HG03280 (cell line): ENCODE results near the gene OGDHL.
"Not testable (repeated sequence)": the region's sequence is repeated elsewhere in the genome, so short reads cannot be mapped to it uniquely, and the experiment has no call there.

Experiments used
- ATAC-seq: cut with Tn5 transposase; IDR thresholded peaks from one replicate; pipeline ENCODE4 v1.9.1; 2021; ENCODE audit warnings: mild to moderate bottlenecking, moderate library complexity; ENCODE audit not compliant: unreplicated experiment

Gene OGDHL

DNA sequence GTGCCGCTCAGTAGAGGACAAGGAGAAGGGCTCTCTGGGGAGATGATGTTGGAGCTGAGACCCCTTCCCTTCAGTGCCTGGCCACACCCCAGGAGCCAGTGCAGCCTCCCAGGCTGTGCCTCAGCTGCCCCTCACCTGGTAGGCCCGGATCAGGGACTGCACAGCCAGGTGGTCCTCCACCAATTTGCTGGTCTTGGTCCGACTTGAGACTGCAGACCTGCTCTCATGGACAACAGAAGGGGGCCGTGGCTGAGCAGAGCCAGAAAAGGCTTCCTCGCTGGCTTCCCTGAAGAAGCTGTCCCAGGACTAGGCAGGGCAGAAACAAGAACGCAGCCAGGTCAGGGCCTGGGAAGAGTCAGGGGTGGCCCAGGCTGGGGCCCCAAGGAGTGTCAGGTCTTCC, 5.5 kb downstream of the OGDHL start:
- no peak for ATAC-seq

DNA sequence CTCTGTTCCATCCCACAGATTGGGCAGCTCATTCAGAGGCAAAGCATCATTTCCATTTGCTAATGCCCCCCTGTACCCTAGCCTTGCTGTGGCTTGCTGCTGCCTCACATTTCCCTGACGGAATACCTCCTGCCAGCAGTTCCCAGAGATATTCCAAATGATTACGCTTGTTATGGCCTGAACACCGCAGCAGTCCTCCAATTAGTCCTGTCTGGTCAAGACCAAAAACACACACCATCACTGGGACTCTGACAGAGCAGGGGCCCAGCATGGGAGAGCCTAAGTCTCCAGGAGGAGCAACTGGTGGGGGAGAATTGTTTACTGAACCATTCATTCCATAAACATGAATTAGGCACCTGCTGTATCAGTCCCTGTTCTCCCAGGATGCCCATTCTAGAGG, 6.1 kb downstream of the OGDHL start:
- ATAC-seq = no peak

DNA sequence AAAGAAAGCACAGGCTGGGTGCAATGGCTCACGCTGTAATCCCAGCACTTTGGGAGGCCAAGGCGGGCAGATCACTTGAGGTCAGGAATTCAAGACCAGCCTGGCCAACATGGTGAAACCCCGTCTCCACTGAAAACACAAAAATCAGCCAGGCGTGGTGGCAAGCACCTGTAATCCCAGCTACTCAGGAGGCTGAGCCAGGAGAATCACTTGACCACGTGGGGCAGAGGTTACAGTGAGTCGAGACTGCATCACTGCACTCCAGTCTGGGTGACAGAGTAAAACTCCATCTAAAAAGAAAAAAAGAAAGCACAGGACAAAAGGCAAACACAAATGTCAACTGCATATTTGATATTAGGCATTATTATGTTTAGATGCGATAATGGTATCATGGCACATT, 7.2 kb downstream of the OGDHL start:
- not testable (repeated sequence) for ATAC-seq

DNA sequence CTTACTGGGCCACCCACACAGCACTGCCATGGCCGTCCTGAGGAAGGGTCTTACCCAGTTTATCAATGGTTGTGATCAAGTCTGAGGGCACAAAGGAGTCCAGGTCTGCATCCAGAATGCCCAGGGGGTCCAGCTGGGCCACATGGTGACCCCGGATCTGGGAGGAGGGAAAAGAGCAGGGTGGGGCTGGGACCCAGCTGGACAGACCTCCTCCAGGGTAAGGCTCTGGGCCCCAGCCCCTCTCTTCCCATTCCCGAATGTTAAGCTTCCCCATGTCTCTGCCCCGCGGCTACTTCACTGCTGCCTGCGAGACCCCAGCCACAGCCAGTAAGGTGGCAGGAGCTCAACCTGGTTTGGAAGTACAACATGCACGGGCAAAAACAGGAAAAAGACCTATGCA, 9.5 kb downstream of the OGDHL start:
- no peak for ATAC-seq

DNA sequence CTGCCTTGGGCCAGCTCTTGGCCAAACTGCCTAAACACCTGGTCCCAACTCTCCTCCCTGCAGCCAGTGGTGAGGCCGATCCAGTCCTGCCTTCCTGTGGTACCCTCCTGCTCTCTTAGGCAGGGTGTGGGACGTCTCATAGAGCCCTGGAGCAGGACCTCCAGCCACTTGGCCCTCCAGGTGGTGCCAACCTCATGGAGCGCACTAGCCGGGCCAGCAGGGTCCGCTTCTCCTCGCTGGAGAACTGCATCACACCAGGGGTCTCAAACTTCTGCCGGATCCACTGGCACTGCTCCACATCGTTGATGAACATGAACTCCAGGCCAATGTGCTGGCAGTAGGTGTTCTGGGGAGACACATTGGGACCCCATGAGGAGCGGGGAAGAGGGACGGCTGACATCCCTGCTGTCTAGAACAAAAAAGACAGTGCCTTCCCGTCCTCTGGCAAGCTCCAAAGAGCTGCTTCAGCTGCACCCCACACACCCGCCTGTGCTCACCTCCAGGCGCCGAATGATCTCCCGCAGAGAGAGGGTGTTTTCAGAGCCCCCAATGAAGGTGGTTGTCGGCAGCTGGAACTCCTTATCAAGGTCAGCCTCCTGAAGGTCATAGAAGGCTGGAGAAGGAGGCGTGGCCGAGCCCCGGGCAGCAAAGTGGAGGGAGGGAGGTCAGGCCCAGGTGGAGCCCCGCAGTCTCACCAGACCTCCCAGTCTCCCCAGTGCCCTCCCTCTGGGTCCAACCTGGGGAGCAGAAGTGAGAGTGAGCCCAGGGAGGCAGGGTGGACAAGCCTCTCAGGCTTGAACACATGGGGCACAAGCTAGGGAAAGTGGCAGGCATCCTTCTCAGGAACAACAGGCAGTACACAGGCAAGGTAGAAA, 10.2 kb downstream of the OGDHL start:
- ATAC-seq = no peak

DNA sequence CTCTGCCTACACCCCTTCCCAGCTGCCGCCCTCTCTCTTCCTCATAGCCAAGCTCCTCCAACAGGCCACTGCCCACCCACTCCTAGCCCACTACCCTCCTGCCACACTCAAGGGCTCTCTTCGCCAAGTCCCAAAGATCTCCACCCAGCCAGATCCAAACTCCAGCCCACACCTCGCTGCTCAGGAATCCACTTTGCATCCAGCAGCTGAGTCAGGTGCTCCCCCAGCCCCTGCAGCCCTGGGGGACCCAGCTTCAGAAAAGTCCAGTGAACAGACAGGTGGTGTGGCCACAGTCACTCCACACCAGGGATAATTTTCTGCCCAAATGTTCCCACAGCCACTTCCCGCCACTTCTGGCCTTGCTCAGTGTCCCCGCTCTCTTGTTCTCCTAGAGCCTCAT, 10.9 kb downstream of the OGDHL start:
- ATAC-seq = no peak

DNA sequence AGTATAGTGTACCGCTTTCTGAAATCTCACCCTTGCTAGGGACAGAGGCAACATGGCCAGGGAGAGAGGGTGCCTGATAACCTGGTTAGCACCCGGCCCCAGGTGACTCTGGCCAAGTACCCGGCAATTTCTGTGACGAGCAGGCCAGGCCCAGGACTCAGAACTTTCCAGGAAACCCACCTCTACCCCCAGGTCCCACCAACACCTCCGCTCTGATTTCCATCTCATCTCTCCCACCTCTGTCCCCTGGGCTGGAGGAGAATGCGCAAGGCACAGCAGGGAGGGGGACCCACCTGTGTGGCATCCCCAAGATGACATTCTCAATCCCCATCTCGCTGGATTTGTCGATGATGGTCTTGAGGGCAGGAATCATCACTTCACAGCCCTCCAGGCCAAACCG, 11.6 kb downstream of the OGDHL start:
- ATAC-seq = no peak

DNA sequence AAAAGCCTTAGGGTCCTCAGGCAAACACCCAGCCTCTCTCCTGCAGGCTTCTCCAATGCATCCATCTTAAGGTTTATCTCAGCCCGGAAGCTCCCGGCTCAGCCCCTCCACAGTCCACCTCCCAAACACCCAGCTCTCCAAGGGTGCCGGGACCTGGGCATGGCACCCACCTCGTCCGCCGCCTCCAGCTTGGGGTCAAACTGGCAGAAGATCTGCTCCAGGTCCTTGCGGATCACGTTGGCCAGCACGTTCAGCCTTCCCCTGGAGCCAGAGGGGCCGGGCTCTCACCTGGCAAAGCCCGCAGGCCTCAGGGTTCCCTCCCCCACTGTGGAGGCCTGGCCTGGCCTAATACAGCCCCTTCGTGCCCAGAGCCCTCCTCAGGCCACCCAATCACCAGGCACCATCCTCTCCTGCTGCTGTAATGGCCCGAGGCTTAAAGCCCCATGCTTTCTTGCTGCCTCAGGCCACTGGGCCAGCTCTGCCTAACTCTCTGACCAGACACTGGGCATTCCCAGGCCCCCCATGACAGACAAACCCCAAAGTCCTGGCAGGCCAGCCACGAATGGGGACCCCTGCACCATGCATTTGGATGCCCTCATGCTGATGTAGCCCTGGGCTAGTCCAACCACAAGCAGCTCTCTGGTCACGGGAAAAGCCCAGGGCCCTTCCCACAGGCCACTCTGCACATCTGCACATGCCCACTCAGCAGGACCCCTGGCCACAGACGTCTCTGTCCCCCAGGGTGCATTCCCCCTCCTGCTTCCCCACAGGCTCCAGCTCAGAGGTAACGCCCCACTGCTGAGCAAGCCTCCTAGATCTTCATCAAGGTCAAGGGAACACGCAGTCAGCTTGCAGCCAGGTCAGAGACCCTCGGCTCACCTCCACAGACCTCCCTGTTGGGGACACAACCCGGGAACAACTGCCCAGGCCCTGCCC, 12.3 kb downstream of the OGDHL start:
- no peak for ATAC-seq

DNA sequence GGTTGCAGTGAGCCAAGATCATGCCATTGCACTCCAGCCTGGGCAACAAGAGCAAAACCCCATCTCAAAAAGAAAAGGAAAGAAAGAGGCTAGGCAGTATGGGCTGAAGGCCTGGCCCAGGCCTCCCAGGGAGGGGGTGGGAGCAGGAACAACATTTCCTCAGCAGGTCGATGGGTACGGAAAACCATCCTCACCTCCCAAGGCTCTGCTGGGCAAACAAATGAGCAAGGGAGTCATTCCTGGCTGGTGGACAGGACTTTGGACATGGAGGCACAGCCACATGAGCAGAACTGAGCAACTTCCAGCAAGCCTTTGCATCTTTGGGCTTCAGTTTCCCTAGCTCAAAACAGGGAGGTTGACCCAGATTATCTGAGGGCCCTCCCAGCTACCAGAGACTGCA, 13.0 kb downstream of the OGDHL start:
- ATAC-seq = no peak

DNA sequence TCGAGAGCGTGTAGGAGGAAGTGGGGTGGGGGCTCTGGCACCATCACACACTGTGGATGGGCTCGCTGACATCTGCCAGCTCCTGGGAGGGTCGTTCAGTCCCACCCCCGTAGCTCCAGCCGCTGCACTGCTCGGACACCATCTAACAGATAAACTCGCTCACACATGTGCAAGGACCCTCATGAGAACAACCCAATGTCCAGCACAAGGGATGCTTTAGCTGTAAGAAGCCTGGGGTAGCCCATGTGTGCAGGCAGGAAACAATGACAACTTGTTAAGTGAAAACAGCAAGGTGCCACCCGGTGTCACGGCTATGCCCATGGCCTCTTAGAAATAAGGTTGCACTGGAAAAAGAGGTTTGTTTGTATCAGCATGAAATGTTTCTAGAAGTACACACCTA, 14.1 kb downstream of the OGDHL start:
- ATAC-seq = no peak

DNA sequence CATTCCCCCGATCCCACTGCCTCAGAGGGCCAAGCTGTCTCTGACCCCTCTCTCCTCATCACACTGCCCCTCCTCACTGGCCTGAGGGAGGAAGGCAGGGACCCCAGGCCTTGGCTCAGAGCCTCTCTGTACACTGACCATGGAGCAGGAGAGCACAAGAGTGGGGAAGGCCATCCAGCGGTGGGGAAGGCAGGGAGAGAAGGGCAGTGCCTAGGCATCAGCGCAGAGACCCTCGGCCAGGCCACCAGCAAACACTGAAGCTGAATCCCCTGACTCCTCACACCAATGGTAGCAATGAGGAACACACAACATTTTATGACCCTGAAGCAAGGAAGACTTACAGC, 14.8 kb downstream of the OGDHL start:
- ATAC-seq = no peak

DNA sequence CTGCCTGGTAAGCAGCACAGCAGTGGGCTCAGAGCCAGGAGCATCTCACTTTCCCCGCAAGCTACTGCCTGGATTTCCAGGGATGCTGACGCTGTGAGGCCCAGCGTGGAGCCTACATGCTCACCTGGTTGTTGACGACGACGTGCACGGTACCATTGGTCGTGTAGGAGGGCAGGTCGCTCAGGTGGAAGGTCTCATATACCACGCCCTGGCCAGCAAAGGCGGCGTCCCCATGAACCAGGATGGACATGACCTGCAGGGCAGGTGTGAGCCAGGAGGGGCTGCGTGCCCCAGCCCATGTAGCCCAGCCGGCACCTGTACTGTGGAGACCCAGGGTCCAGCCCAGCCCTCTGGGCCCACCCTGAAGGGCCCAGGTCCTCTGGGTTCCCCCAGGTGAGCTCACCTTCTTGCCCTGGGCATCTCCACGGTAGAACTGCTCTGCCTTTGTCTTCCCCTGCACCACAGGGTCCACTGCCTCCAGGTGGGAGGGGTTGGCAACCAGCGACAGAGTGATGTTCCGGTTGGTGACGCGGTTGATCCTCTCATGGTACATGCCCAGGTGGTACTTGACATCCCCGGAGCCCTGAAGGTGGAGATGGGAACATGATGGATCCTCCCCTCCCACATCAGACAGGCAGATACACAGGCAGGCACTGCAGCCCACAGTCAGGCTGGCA, 15.4 kb downstream of the OGDHL start:
- no peak for ATAC-seq

DNA sequence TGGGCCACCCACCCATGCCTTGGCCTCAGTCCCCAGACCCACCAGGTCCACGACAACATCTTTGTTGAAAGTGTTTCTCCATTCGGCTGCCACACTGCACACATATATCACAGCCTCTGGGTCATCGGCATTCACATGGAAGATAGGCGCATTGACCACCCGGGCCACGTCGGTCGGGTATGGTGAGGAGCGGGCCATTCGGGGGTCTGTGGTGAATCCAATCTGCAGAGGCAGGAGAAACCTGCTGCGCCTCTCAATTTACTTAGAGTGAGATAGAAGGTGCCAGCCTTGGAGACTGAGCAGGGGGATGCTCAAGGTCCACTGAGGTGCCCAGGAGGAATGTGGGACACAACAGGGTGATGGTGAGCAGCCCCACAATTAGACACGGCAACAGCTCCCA, 16.4 kb downstream of the OGDHL start:
- no peak for ATAC-seq

DNA sequence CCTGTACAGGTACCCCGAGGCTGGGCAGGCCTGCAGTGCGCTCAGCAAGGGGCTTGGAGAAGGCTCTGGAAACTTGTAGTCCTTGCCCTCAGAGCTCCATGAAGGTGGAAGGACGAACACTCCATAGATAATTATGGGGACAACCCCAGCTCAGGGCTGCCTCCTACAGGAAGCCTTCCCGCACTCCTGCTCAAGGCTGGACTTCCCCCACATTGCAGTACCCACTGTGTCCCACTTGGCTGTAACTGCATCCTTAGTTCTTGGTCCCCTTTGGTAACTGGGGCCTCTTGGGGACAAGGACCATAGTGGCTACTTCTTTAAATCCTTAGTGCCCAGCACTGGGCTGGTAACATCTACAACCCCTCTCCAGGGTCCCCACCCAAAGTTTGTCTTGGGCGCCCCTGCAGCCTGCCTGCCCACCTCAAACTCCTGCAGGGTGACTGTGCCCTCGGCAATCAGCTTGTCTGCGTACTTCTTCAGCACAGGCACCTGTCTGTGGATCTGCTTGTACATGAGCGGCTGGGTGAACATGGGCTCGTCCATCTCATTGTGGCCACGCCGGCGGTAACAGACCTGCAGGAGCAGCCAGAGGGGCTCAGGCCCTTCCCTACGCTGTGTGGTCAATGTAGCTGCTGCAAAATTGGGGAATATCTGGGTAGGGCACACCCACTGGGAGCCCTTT, 17.1 kb downstream of the OGDHL start:
- ATAC-seq = no peak

DNA sequence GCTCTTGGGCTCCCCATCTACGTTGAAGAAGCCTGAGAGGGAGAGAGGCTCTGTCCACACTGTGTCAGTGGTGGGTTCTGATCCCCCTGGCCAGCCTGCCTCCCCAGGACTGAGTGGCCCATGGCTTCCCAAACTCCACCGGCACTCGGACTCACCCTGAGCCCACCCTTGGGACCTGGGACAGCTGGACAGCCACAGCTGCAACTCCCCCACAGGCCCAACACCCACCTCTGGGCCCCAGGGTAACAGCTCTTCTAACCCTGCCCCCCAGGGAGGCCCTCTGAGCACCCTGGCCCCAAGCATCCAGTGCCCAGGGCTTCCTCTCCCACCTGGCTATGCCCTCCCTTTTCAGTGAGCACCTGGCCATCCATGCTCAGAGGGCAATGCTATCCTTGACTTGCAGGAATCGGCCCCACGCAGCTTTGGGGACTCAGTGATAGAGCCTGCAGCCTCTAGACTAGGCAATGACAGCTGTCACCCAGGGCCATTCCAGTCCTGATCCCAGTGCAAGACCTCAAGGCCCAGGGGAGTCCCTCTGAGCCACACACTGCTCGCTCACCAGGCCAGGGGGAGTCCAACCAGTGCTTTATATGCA, 17.9 kb downstream of the OGDHL start:
- ATAC-seq = no peak

DNA sequence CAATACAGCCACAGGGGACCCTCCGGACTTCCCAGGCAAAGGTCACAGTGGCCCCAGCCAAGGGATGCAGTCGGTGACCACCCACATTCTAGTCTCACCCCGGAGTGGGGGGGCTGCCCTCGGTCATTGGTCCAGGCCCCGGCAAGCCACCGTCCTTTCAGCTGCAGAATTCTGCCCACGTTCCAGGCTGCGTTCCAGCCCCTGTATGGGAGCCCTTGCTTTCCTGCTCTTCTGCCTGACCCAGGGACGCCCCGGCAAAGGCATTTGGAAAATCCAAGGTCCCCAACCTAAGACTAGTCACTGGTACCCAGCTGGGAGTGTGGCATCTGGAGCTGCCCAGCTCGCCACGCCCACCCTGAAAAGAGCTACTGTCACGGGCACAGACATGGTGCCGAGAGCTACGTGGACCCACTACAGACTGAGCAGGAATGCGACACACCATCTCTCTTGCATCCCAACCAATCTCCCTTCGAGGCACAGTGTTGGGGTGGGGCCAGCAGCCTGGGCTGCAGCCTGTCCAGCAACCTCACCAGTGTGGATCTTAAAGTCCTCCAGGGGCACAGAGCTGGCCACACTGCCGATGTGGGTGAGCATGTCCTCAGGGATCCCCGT, 18.6 kb downstream of the OGDHL start:
- no peak for ATAC-seq

DNA sequence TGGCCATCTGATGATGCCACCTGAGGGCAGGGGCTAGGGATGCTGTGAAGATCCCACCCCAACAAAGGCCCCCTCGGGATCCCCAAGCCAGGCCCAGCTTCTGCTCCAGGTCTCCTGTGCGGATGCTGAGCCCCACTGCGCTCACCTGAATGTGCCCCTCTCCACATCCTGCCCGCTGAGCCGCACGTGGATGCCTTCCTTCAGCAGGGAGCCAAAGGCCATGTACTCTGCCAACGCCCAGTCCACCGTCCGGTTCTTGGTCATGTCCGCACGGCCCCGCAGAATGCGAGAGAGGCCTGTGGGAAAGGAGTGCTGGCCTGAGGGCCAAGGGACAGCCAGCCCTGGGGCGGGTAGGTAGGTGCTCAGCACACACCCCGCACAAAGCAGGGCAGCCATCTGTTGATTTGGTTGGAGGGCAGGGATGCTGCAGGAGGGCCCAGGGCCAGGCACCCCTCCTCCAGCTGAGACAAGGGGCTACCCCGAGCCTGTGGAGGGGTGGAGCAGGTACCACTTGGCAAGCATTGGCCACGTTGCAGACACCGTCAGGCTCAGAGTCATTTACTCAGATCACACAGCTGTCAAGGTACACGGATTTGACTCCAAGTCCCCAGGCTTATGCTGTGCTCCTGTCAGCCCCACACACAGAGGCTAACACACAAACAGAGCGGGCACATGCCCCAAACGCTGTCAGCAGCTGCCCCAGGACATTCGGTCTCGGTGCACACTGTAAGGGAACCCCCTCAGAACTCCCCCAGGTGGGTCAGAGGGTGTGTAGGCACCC, 19.2 kb downstream of the OGDHL start:
- no peak for ATAC-seq

DNA sequence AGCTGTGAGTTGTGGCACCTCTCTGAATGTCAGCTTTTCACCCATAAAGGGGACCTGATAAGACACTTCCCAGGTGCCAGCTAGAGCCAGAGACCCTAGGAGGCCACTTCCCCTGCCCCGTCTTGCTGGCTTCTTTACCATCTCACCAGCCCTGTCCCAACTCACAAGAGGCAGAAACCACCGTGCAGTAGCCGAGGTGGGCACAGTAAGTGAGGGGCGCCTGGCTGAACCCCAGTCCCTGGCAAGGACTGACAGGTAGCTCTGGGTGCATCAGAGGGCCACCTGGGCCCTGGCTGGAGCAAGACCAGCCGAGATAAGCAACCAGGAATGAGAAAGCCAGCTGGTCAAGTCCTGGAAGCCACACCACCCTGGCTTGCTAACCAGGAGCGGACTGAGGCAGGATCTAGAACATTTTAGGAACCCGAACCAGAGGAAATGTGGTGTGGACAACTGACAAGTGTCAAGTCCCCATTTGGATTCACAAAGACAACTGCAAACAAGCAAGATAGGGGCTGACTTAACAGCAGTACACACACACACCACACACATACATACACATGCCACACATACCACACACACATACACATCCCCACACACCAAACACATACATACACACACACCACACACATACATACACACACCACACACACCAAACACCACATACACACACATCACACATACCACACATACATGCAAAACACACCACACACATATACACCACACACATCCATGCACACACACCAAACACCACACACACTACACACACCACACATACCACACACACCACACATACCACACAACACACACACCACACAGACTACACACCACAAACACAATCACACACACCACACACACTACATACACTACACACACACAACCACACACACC, 20.8 kb downstream of the OGDHL start:
- ATAC-seq = no peak
